Measurements from ENCODE around the gene HOXA2. TPM values are rescaled to one million over a fixed set of nuclear protein-coding genes. Genes with fewer than 3 reads are reported as not detected.
A peak's percentile ranks its signal among the peaks of the same experiment; 100 is the strongest.

HOXA2 gene
- total and polyA plus RNA-seq, 4 donors = 0.44 to 3.4 (median 1.5) TPM

DNA sequence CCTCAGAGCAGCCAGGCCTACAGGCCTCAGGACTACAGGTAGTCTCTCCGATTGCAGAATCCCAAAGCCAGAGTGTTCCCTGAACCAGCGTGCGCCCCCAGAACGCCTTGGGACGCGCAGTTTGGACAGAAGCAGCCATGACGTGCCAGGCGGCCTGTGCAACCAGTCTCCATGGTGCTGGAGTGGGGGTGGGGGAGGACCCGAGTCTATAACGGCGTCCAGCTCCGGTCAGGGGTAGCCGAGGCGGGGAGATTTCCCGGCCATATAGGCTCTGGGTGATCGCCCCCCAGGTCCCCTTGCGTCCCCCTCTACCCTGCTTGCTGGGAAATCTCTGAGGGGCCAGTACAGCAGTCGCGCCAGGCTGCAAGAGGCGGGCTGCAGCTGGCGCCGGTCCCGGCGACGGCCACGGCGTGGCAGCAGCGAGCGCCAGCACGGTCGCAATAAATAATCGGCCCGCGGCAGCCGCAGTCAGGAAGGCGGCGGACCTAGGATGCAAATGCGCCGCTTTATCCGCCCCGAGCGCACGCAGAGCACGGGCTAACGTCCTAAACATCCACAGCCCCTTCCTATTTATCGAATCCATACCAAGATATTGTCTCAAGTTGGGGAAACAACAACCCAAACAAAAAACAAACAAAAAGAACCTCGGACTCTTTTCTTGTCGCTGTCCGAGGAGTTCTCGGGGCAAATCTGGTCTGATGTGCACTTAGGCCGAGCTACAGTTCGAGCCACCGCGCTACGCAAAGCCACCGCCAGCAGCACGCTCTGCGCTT is 48.3 kb upstream of the HOXA2 start:
- peak overlapping the region in 1 of 2 donors; percentile 91 for H3K9ac ChIP-seq (ENCODE audit: insufficient read depth in 1 of 2, low read length in 2 of 2)
- peaks cover 0 to 3% (median 0%) of the 10 kb centered on the region in 4 donors for H3K9me3 ChIP-seq (ENCODE audit: control insufficient read depth in 4 of 4, insufficient read depth in 3 of 4, low read length in 3 of 4)
- peak; percentile 90 to 95 (median 91) for DNase-seq
- TF ChIP-seq, protein P1, sequence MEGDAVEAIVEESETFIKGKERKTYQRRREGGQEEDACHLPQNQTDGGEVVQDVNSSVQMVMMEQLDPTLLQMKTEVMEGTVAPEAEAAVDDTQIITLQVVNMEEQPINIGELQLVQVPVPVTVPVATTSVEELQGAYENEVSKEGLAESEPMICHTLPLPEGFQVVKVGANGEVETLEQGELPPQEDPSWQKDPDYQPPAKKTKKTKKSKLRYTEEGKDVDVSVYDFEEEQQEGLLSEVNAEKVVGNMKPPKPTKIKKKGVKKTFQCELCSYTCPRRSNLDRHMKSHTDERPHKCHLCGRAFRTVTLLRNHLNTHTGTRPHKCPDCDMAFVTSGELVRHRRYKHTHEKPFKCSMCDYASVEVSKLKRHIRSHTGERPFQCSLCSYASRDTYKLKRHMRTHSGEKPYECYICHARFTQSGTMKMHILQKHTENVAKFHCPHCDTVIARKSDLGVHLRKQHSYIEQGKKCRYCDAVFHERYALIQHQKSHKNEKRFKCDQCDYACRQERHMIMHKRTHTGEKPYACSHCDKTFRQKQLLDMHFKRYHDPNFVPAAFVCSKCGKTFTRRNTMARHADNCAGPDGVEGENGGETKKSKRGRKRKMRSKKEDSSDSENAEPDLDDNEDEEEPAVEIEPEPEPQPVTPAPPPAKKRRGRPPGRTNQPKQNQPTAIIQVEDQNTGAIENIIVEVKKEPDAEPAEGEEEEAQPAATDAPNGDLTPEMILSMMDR (IDR thresholded peaks at IDR 0.05; ENCODE audit: control extremely low read depth, extremely low read depth) = peak; percentile 60
- H3K36me3 ChIP-seq (ENCODE audit: control insufficient read depth in 4 of 4, insufficient read depth in 4 of 4, low read length in 4 of 4) = no peaks in the 10 kb centered on the region
- peak overlapping the region; percentile 28 for H3K4me3 ChIP-seq
- H3K27ac ChIP-seq (ENCODE audit: low read depth in 1 of 2, low read length in 1 of 2) = peak overlapping the region in 1 of 2 donors; percentile 62
- H3K27me3 ChIP-seq (ENCODE audit: control insufficient read depth in 3 of 3, insufficient read depth in 3 of 3, low read length in 2 of 3) = peaks cover 0 to 73% (median 37%) of the 10 kb centered on the region in 3 donors
- peaks cover 0 to 67% (median 8%) of the 10 kb centered on the region in 5 donors for H3K4me1 ChIP-seq (ENCODE audit: control insufficient read depth in 5 of 5, insufficient read depth in 5 of 5, low read length in 5 of 5)
- peak; percentile 84 for ATAC-seq (ENCODE audit: insufficient read depth, low FRiP score)
- 1 to 2% methylated on average over 58 of the region's 58 CpGs for WGBS, 2 donors

GRCh38 chr7:27149842-27150567 is 47.5 kb upstream of the HOXA2 start:
- Histone ChIP-seq H3K36me3 (ENCODE audit: control insufficient read depth in 4 of 4, insufficient read depth in 4 of 4, low read length in 4 of 4) (peaks cover 0 to 2% (median 0%) of the 10 kb centered on the region in 4 donors), H3K9ac (ENCODE audit: insufficient read depth in 1 of 2, low read length in 2 of 2) (peak overlapping the region in 1 of 2 donors; percentile 87), H3K4me3 (peak overlapping the region; percentile 17), H3K27ac (ENCODE audit: low read depth in 1 of 2, low read length in 1 of 2) (peak overlapping the region in 1 of 2 donors; percentile 62), H3K9me3 (ENCODE audit: control insufficient read depth in 4 of 4, insufficient read depth in 3 of 4, low read length in 3 of 4) (peaks cover 0 to 4% (median 0%) of the 10 kb centered on the region in 4 donors), H3K27me3 (ENCODE audit: control insufficient read depth in 3 of 3, insufficient read depth in 3 of 3, low read length in 2 of 3) (peaks cover 0 to 72% (median 31%) of the 10 kb centered on the region in 3 donors), H3K4me1 (ENCODE audit: control insufficient read depth in 5 of 5, insufficient read depth in 5 of 5, low read length in 5 of 5) (peaks cover 0 to 63% (median 8%) of the 10 kb centered on the region in 5 donors)
- DNase-seq (peak in 2 of 3 donors; percentile 37 to 58), ATAC-seq (ENCODE audit: insufficient read depth, low FRiP score) (no peak)
- WGBS, 2 donors = 22 to 28% methylated on average over 13 of the region's 13 CpGs
- TF ChIP-seq, protein P1 (IDR thresholded peaks at IDR 0.05; ENCODE audit: control extremely low read depth, extremely low read depth) = no peak

DNA sequence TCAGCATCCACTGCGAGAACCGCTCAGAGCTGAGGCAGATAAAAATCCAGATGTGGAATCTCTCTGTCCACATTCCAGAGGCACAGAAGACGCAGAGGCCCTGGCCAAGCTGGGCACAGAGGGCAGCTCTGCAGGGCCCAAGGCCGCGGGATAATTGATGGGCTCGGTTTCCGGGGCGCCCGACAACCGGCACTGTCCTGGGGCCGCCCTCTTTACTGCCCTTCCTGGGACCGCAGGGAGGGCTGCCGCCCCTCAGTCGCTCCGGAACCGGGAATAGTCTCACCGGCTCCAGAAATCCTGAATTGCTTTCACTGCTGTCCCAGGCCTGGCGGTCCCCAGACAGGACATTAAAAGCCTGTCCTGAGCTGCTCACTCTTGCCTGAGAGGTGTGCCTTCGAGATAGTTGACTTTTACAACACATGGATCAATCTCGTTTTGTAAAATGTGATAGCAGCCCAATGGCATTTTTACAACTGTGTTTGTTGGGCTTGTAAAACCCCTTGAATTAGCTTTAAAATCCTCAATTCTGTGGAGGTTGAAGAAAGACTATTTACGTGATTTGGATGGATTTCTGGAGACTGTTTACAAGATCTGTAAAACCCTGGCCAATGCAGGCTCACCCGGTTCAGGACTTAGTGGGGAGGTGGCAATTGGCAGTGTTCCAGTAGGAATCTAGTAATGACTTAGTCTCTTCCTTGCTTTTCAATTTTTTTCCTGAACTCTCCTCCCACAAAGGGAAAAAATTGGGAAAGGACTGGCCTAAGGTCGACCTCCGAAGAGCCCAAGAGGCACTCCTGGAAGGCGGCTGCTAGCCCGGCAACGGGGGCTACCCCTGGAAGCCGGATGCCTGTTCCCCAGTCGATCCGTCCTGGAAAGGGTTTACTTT is 46.5 kb upstream of the HOXA2 start:
- Histone ChIP-seq H3K27ac (ENCODE audit: low read depth in 1 of 2, low read length in 1 of 2) (peak overlapping the region in 1 of 2 donors; percentile 95), H3K4me1 (ENCODE audit: control insufficient read depth in 5 of 5, insufficient read depth in 5 of 5, low read length in 5 of 5) (peaks cover 0 to 63% (median 8%) of the 10 kb centered on the region in 5 donors), H3K27me3 (ENCODE audit: control insufficient read depth in 3 of 3, insufficient read depth in 3 of 3, low read length in 2 of 3) (peaks cover 0 to 62% (median 23%) of the 10 kb centered on the region in 3 donors), H3K36me3 (ENCODE audit: control insufficient read depth in 4 of 4, insufficient read depth in 4 of 4, low read length in 4 of 4) (peaks cover 0 to 5% (median 0%) of the 10 kb centered on the region in 4 donors), H3K4me3 (no peak overlapping the region), H3K9ac (ENCODE audit: insufficient read depth in 1 of 2, low read length in 2 of 2) (peak overlapping the region in 1 of 2 donors; percentile 87), H3K9me3 (ENCODE audit: control insufficient read depth in 4 of 4, insufficient read depth in 3 of 4, low read length in 3 of 4) (peaks cover 0 to 4% (median 0%) of the 10 kb centered on the region in 4 donors)
- 21 to 33% methylated on average over 30 of the region's 30 CpGs for WGBS, 2 donors
- TF ChIP-seq, protein P1 (IDR thresholded peaks at IDR 0.05; ENCODE audit: control extremely low read depth, extremely low read depth) = no peak
- ATAC-seq (ENCODE audit: insufficient read depth, low FRiP score) = no peak
- peak; percentile 48 to 86 (median 77) for DNase-seq

Data from lung (tissue), 12 donors.